Tibial nerve (tissue), 3 donors: Measurements from ENCODE around the gene TP73.

ENCODE experiments used
- CTCF ChIP-seq, 5 experiments: fragments of 200-600 bp in 3 of 5; fragments of 450-650 bp in 2 of 5; sonication (generic) in 3 of 5; IDR thresholded peaks; one replicate each; pipeline ENCODE4 v1.5.1; 2016 to 2019; ENCODE audit warnings: antibody characterized with exemption in 5 of 5, mild to moderate bottlenecking in 3 of 5, moderate library complexity in 2 of 5
- POLR2A ChIP-seq, 2 donors: fragments of 450-650 bp; IDR thresholded peaks; one replicate each; pipeline ENCODE4 v1.6.1; 2017; ENCODE audit warnings: antibody characterized with exemption in 2 of 2, mild to moderate bottlenecking in 2 of 2, moderate library complexity in 2 of 2

- TF ChIP-seq CTCF (IDR thresholded peaks at IDR 0.05) (no peak), POLR2A (IDR thresholded peaks at IDR 0.05) (no peak)
These were observed 8.0 kb upstream of the TP73 start for GRCh38 chr1:3644273-3644672.
